GM23338 (cell line): ENCODE results near the gene ABCC9. TPM values are rescaled to one million over a fixed set of nuclear protein-coding genes. Genes with fewer than 3 reads are reported as not detected.

Source experiments
- ATAC-seq: fragments of 200-7000 bp; cut with Tn5 transposase; 3 replicates; pipeline ENCODE4 v1.9.1; 2020
- DNase-seq: peaks from one replicate; pipeline ENCODE4 v3.0.0-alpha.2; 2015; ENCODE audit warnings: low spot score
- H2AFZ ChIP-seq: fragments of 200-600 bp; sonication (generic); 2 replicates; pipeline ENCODE4 v1.8.0; 2016; ENCODE audit warnings: antibody characterized with exemption, mild to moderate bottlenecking, moderate library complexity
- H3F3A ChIP-seq: fragments of 200-600 bp; sonication (generic); replicated peaks from 2 replicates; pipeline ENCODE4 v1.8.0; 2017; ENCODE audit warnings: antibody characterized with exemption, mixed run types, low read depth
- H3K27ac ChIP-seq: fragments of 200-600 bp; sonication (generic); 2 replicates; pipeline ENCODE4 v1.6.1; 2016; ENCODE audit warnings: low read depth
- H3K27me3 ChIP-seq: fragments of 200-600 bp; sonication (generic); 2 replicates; pipeline ENCODE4 v1.8.0; 2016; ENCODE audit warnings: mild to moderate bottlenecking, mixed run types, moderate library complexity; ENCODE audit not compliant: insufficient read depth
- H3K36me3 ChIP-seq: fragments of 200-600 bp; sonication (generic); 2 replicates; pipeline ENCODE4 v1.8.0; 2016; ENCODE audit warnings: mild to moderate bottlenecking; ENCODE audit not compliant: insufficient read depth
- H3K4me1 ChIP-seq: fragments of 200-600 bp; sonication (generic); 2 replicates; pipeline ENCODE4 v1.8.0; 2016; ENCODE audit warnings: mild to moderate bottlenecking, moderate library complexity; ENCODE audit not compliant: insufficient read depth
- H3K4me2 ChIP-seq: fragments of 200-600 bp; sonication (generic); 2 replicates; pipeline ENCODE4 v1.7.1; 2017; ENCODE audit warnings: mixed run types
- H3K4me3 ChIP-seq: fragments of 200-600 bp; sonication (generic); 2 replicates; pipeline ENCODE4 v1.6.1; 2016; ENCODE audit warnings: mixed run types
- H3K79me2 ChIP-seq: fragments of 200-600 bp; sonication (generic); replicated peaks from 2 replicates; pipeline ENCODE4 v1.8.0; 2017; ENCODE audit warnings: mild to moderate bottlenecking; ENCODE audit not compliant: insufficient read depth
- H3K9me2 ChIP-seq: fragments of 200-600 bp; sonication (generic); 2 replicates; pipeline ENCODE4 v1.8.0; 2017; ENCODE audit not compliant: insufficient read depth
- H4K20me1 ChIP-seq: fragments of 200-600 bp; sonication (generic); replicated peaks from 2 replicates; pipeline ENCODE4 v1.8.0; 2017; ENCODE audit warnings: mild to moderate bottlenecking; ENCODE audit not compliant: insufficient read depth
- H3K27ac Mint-ChIP-seq: 2 replicates; pipeline ENCODE4 v1.8.0; 2020; ENCODE audit warnings: inconsistent platforms, mild to moderate bottlenecking, moderate library complexity, mixed read lengths
- H3K27me3 Mint-ChIP-seq: 3 replicates; pipeline ENCODE4 v1.8.0; 2022; ENCODE audit warnings: low read depth, mild to moderate bottlenecking, moderate library complexity, mixed read lengths, inconsistent platforms; ENCODE audit not compliant: insufficient read depth, poor library complexity
- H3K36me3 Mint-ChIP-seq: 3 replicates; pipeline ENCODE4 v1.8.0; 2021; ENCODE audit warnings: low read depth, mild to moderate bottlenecking, inconsistent platforms, moderate library complexity, mixed read lengths
- H3K4me1 Mint-ChIP-seq: 3 replicates; pipeline ENCODE4 v1.8.0; 2020; ENCODE audit warnings: mild to moderate bottlenecking, inconsistent platforms, mixed read lengths
- H3K4me3 Mint-ChIP-seq: 3 replicates; pipeline ENCODE4 v1.8.0; 2021; ENCODE audit warnings: moderate library complexity, mild to moderate bottlenecking, inconsistent platforms, mixed read lengths
- H3K9me3 Mint-ChIP-seq: 3 replicates; pipeline ENCODE4 v1.8.0; 2020; ENCODE audit warnings: moderate library complexity, mild to moderate bottlenecking, inconsistent platforms, mixed read lengths
- CREB1 ChIP-seq: fragments of 250-450 bp; sonication (Bioruptor Pico); IDR thresholded peaks from 2 replicates; pipeline ENCODE4 v1.5.0; 2020; ENCODE audit warnings: low read depth, mild to moderate bottlenecking, moderate library complexity
- EZH2 ChIP-seq: fragments of 200-600 bp; sonication (generic); IDR thresholded peaks from one replicate; pipeline ENCODE4 v1.8.0; 2017; ENCODE audit warnings: antibody characterized with exemption, mild to moderate bottlenecking, low read depth; ENCODE audit not compliant: unreplicated experiment
- EZH2phosphoT487 ChIP-seq: fragments of 200-600 bp; sonication (generic); IDR thresholded peaks from one replicate; pipeline ENCODE4 v1.8.1; 2018; ENCODE audit warnings: antibody characterized with exemption; ENCODE audit not compliant: unreplicated experiment
- JUNB ChIP-seq: IDR thresholded peaks from one replicate; pipeline ENCODE4 v1.6.1; 2016; ENCODE audit warnings: antibody characterized with exemption; ENCODE audit not compliant: unreplicated experiment
- POLR2AphosphoS5 ChIP-seq: IDR thresholded peaks from 2 replicates; pipeline ENCODE4 v1.6.1; 2016; ENCODE audit warnings: antibody characterized with exemption, low read depth
- STAT1 ChIP-seq: IDR thresholded peaks from one replicate; pipeline ENCODE4 v1.6.1; 2016; ENCODE audit warnings: antibody characterized with exemption; ENCODE audit not compliant: unreplicated experiment
- ZNF114 ChIP-seq: fragments of 250-450 bp; sonication (Bioruptor Pico); IDR thresholded peaks from 2 replicates; pipeline ENCODE4 v1.5.0; 2020; ENCODE audit warnings: mild to moderate bottlenecking, moderate library complexity
- ZNF331 ChIP-seq: fragments of 250-450 bp; sonication (Bioruptor Pico); IDR thresholded peaks from 2 replicates; pipeline ENCODE4 v1.5.0; 2020; ENCODE audit warnings: low read depth, mild to moderate bottlenecking, moderate library complexity
- polyA plus RNA-seq: library from polyadenylated mRNA; unstranded; fragments of >200 nt; fragmentation: Nextera tagmentation; extraction: Ambion mirVana; gene quantifications from 2 replicates; pipeline ENCODE4 v1.2.1, GENCODE V29; 2016
- total RNA-seq: library from RNA; depleted of rRNA; stranded (reverse); fragments of >200 nt; shearing (Covaris generic); gene quantifications from 2 replicates; pipeline ENCODE4 v1.2.3, GENCODE V29; 2014
- TF ChIP-seq, protein P1 (sequence below): IDR thresholded peaks from one replicate; pipeline ENCODE4 v1.6.1; 2018; ENCODE audit warnings: antibody characterized with exemption; ENCODE audit not compliant: unreplicated experiment
- TF ChIP-seq, protein P2 (sequence below): fragments of 250-450 bp; sonication (Bioruptor Pico); IDR thresholded peaks from 2 replicates; pipeline ENCODE4 v1.5.0; 2020; ENCODE audit warnings: mild to moderate bottlenecking, moderate library complexity

The ABCC9 gene
- total and polyA plus RNA-seq, 2 experiments from 2014 or later: not detected

DNA sequence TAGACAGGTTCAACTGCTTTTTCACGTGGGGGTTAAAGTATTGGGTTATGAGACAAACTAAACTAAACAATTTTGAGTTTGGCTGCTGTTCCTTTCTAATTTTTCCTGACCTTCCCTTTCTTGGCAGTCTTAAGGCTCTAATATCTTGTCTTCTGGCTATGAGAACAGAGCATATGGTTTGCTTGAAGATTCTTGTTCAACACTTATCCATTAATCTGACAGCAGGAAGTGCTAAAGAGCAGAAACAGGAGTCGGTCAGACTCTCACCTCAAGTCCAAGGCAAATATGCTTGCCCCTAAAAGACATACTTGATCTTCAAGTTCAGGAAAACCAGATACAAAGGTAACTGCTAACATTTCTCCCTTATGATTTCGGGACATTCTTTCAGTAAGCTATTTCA is 114.1 kb downstream of the ABCC9 start (continued):
- TF ChIP-seq, protein P1, sequence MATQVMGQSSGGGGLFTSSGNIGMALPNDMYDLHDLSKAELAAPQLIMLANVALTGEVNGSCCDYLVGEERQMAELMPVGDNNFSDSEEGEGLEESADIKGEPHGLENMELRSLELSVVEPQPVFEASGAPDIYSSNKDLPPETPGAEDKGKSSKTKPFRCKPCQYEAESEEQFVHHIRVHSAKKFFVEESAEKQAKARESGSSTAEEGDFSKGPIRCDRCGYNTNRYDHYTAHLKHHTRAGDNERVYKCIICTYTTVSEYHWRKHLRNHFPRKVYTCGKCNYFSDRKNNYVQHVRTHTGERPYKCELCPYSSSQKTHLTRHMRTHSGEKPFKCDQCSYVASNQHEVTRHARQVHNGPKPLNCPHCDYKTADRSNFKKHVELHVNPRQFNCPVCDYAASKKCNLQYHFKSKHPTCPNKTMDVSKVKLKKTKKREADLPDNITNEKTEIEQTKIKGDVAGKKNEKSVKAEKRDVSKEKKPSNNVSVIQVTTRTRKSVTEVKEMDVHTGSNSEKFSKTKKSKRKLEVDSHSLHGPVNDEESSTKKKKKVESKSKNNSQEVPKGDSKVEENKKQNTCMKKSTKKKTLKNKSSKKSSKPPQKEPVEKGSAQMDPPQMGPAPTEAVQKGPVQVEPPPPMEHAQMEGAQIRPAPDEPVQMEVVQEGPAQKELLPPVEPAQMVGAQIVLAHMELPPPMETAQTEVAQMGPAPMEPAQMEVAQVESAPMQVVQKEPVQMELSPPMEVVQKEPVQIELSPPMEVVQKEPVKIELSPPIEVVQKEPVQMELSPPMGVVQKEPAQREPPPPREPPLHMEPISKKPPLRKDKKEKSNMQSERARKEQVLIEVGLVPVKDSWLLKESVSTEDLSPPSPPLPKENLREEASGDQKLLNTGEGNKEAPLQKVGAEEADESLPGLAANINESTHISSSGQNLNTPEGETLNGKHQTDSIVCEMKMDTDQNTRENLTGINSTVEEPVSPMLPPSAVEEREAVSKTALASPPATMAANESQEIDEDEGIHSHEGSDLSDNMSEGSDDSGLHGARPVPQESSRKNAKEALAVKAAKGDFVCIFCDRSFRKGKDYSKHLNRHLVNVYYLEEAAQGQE: no peak
- TF ChIP-seq ZNF114 (CRISPR knock-in tag) (no peak), EZH2phosphoT487 (no peak), POLR2AphosphoS5 (no peak), JUNB (no peak), STAT1 (no peak), CREB1 (CRISPR knock-in tag) (no peak), EZH2 (no peak)

DNA sequence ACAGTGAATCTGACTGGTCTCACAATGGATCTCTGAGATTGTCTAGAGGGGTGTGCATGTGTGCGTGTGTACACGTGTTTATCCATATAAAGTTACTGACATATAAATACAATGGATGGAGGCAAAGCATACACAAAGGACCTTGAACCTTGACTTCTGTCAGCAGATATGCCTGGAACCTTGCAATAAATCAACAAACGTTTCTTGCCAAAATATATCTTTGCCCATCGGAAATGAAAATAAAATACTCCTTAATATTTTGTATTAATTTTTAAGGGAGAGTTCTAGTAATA is 114.7 kb downstream of the ABCC9 start:
- Mint-ChIP-seq H3K27ac (no peak overlapping the region), H3K36me3 (no peaks in the 10 kb centered on the region), H3K4me3 (no peak overlapping the region), H3K9me3 (no peaks in the 10 kb centered on the region; the same call in 2 of the 3 replicates), H3K27me3 (no peaks in the 10 kb centered on the region), H3K4me1 (no peaks in the 10 kb centered on the region)
- Histone ChIP-seq H3K4me2 (no peak overlapping the region), H3K4me1 (no peaks in the 10 kb centered on the region), H3K27me3 (no peaks in the 10 kb centered on the region), H3K27ac (no peak overlapping the region), H2AFZ (no peak overlapping the region), H3K9me2 (no peaks in the 10 kb centered on the region), H3K36me3 (no peaks in the 10 kb centered on the region), H3K4me3 (no peak overlapping the region), H3F3A (no peaks in the 10 kb centered on the region), H3K79me2 (no peaks in the 10 kb centered on the region), H4K20me1 (no peaks in the 10 kb centered on the region)
- no peak for ATAC-seq
- no peak for DNase-seq
- TF ChIP-seq POLR2AphosphoS5 (no peak), ZNF331 (no peak), ZNF114 (CRISPR knock-in tag) (no peak), EZH2phosphoT487 (no peak)
- TF ChIP-seq, protein P2, sequence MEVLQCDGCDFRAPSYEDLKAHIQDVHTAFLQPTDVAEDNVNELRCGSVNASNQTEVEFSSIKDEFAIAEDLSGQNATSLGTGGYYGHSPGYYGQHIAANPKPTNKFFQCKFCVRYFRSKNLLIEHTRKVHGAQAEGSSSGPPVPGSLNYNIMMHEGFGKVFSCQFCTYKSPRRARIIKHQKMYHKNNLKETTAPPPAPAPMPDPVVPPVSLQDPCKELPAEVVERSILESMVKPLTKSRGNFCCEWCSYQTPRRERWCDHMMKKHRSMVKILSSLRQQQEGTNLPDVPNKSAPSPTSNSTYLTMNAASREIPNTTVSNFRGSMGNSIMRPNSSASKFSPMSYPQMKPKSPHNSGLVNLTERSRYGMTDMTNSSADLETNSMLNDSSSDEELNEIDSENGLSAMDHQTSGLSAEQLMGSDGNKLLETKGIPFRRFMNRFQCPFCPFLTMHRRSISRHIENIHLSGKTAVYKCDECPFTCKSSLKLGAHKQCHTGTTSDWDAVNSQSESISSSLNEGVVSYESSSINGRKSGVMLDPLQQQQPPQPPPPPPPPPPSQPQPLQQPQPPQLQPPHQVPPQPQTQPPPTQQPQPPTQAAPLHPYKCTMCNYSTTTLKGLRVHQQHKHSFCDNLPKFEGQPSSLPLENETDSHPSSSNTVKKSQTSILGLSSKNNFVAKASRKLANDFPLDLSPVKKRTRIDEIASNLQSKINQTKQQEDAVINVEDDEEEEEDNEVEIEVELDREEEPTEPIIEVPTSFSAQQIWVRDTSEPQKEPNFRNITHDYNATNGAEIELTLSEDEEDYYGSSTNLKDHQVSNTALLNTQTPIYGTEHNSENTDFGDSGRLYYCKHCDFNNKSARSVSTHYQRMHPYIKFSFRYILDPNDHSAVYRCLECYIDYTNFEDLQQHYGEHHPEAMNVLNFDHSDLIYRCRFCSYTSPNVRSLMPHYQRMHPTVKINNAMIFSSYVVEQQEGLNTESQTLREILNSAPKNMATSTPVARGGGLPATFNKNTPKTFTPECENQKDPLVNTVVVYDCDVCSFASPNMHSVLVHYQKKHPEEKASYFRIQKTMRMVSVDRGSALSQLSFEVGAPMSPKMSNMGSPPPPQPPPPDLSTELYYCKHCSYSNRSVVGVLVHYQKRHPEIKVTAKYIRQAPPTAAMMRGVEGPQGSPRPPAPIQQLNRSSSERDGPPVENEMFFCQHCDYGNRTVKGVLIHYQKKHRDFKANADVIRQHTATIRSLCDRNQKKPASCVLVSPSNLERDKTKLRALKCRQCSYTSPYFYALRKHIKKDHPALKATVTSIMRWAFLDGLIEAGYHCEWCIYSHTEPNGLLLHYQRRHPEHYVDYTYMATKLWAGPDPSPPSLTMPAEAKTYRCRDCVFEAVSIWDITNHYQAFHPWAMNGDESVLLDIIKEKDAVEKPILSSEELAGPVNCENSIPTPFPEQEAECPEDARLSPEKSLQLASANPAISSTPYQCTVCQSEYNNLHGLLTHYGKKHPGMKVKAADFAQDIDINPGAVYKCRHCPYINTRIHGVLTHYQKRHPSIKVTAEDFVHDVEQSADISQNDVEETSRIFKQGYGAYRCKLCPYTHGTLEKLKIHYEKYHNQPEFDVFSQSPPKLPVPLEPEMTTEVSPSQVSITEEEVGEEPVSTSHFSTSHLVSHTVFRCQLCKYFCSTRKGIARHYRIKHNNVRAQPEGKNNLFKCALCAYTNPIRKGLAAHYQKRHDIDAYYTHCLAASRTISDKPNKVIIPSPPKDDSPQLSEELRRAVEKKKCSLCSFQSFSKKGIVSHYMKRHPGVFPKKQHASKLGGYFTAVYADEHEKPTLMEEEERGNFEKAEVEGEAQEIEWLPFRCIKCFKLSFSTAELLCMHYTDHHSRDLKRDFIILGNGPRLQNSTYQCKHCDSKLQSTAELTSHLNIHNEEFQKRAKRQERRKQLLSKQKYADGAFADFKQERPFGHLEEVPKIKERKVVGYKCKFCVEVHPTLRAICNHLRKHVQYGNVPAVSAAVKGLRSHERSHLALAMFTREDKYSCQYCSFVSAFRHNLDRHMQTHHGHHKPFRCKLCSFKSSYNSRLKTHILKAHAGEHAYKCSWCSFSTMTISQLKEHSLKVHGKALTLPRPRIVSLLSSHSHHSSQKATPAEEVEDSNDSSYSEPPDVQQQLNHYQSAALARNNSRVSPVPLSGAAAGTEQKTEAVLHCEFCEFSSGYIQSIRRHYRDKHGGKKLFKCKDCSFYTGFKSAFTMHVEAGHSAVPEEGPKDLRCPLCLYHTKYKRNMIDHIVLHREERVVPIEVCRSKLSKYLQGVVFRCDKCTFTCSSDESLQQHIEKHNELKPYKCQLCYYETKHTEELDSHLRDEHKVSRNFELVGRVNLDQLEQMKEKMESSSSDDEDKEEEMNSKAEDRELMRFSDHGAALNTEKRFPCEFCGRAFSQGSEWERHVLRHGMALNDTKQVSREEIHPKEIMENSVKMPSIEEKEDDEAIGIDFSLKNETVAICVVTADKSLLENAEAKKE (CRISPR knock-in tag): no peak
